Loucy (cell line): Measurements from ENCODE around the gene FAM20C.

Experiments used
- H2AFZ ChIP-seq: fragments of 200-600 bp; sonication (generic); 2 replicates; pipeline ENCODE4 v1.6.0; 2016; ENCODE audit warnings: antibody characterized with exemption, mild to moderate bottlenecking, low read length, moderate library complexity
- H3F3A ChIP-seq: fragments of 200-600 bp; 2 replicates; pipeline ENCODE4 v1.6.0; 2016; ENCODE audit warnings: antibody characterized with exemption, low read depth, mild to moderate bottlenecking
- H3K27me3 ChIP-seq: fragments of 200-600 bp; sonication (generic); 2 replicates; pipeline ENCODE4 v1.6.1; 2014; ENCODE audit warnings: low read length, mild to moderate bottlenecking; ENCODE audit not compliant: insufficient read depth, poor library complexity, severe bottlenecking
- H3K36me3 ChIP-seq: fragments of 200-600 bp; sonication (generic); 2 replicates; pipeline ENCODE4 v1.6.1; 2016; ENCODE audit warnings: low read length; ENCODE audit not compliant: insufficient read depth
- H3K4me1 ChIP-seq: fragments of 200-600 bp; sonication (generic); 2 replicates; pipeline ENCODE4 v1.5.1; 2014; ENCODE audit warnings: low read length, mild to moderate bottlenecking; ENCODE audit not compliant: insufficient read depth, poor library complexity, severe bottlenecking
- H3K4me2 ChIP-seq: fragments of 200-600 bp; sonication (generic); 2 replicates; pipeline ENCODE4 v1.6.0; 2014; ENCODE audit warnings: antibody characterized with exemption, low read length, low read depth, mild to moderate bottlenecking; ENCODE audit not compliant: poor library complexity, severe bottlenecking
- H3K4me3 ChIP-seq: fragments of 200-600 bp; sonication (generic); 2 replicates; pipeline ENCODE4 v1.5.1; 2014; ENCODE audit warnings: low read length, mild to moderate bottlenecking, mixed read lengths; ENCODE audit not compliant: poor library complexity, severe bottlenecking
- H3K79me2 ChIP-seq: fragments of 200-600 bp; sonication (generic); 2 replicates; pipeline ENCODE4 v1.6.1; 2014; ENCODE audit warnings: low read length; ENCODE audit not compliant: insufficient read depth
- H3K9ac ChIP-seq: fragments of 200-600 bp; sonication (generic); 2 replicates; pipeline ENCODE4 v1.6.0; 2014; ENCODE audit warnings: mild to moderate bottlenecking, low read depth, low read length, moderate library complexity; ENCODE audit not compliant: poor library complexity, severe bottlenecking
- H3K9me2 ChIP-seq: fragments of 200-600 bp; sonication (generic); replicated peaks from 2 replicates; pipeline ENCODE4 v1.6.1; 2016; ENCODE audit warnings: low read depth, low read length, mixed read lengths
- H3K9me3 ChIP-seq: fragments of 200-600 bp; sonication (generic); 2 replicates; pipeline ENCODE4 v1.6.1; 2014; ENCODE audit warnings: mild to moderate bottlenecking, antibody characterized with exemption, low read length, low read depth; ENCODE audit not compliant: insufficient read depth
- H4K20me1 ChIP-seq: fragments of 200-600 bp; sonication (generic); 2 replicates; pipeline ENCODE4 v1.6.0; 2014; ENCODE audit warnings: antibody characterized with exemption, low read length, mild to moderate bottlenecking; ENCODE audit not compliant: insufficient read depth, poor library complexity, severe bottlenecking
- EZH2phosphoT487 ChIP-seq: fragments of 200-600 bp; IDR thresholded peaks from 2 replicates; pipeline ENCODE4 v1.6.1; 2018; ENCODE audit warnings: antibody characterized with exemption, mild to moderate bottlenecking, moderate library complexity, borderline replicate concordance
- TF ChIP-seq, protein P1 (sequence below): fragments of 200-600 bp; sonication (generic); conservative IDR thresholded peaks from 2 replicates; pipeline ENCODE4 v1.5.1; 2014; ENCODE audit warnings: mild to moderate bottlenecking, antibody characterized with exemption, low read length

The FAM20C gene

DNA sequence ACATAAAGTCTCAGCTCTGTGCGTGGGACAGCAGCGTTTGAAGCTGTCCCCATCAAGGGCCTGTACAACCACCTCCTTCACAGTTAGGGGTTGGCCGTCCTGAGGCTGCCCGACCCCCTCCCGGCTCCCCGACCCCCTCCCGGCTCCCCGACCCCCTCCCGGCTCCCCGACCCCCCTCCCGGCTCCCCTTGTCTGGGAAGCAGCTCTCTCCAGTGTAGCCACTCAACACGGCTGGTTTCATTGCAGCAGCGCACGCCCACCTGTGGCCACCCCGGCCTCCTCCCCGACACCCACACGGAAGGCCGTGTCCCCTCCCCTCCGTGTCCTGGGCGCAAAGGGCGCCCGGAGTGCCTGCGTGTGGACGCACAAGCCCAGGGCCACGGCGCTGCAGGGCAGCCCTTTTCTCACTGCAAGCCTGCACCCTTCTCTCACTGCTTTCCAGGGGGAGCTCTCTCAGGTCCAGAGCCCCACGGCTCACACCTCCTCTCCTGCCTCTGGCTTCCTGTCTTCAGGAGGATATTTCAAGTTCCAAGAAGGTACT, 20.9 kb upstream of the FAM20C start:
- Histone ChIP-seq H3K27me3 (no peaks in the 10 kb centered on the region), H3K9me3 (peaks cover 5% of the 10 kb centered on the region; the same call in 1 of the 2 replicates), H3K4me3 (no peak overlapping the region), H3K4me2 (no peak overlapping the region), H3K36me3 (no peaks in the 10 kb centered on the region), H3K9ac (no peak overlapping the region), H2AFZ (no peak overlapping the region), H3K4me1 (no peaks in the 10 kb centered on the region), H3K79me2 (no peaks in the 10 kb centered on the region), H4K20me1 (no peaks in the 10 kb centered on the region), H3K9me2 (no peaks in the 10 kb centered on the region), H3F3A (no peaks in the 10 kb centered on the region)
- TF ChIP-seq, protein P1, sequence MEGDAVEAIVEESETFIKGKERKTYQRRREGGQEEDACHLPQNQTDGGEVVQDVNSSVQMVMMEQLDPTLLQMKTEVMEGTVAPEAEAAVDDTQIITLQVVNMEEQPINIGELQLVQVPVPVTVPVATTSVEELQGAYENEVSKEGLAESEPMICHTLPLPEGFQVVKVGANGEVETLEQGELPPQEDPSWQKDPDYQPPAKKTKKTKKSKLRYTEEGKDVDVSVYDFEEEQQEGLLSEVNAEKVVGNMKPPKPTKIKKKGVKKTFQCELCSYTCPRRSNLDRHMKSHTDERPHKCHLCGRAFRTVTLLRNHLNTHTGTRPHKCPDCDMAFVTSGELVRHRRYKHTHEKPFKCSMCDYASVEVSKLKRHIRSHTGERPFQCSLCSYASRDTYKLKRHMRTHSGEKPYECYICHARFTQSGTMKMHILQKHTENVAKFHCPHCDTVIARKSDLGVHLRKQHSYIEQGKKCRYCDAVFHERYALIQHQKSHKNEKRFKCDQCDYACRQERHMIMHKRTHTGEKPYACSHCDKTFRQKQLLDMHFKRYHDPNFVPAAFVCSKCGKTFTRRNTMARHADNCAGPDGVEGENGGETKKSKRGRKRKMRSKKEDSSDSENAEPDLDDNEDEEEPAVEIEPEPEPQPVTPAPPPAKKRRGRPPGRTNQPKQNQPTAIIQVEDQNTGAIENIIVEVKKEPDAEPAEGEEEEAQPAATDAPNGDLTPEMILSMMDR = no peak
- TF ChIP-seq EZH2phosphoT487 = no peak

- Histone ChIP-seq H2AFZ (no peak overlapping the region), H3K27me3 (no peaks in the 10 kb centered on the region), H4K20me1 (no peaks in the 10 kb centered on the region), H3K9ac (no peak overlapping the region), H3K36me3 (no peaks in the 10 kb centered on the region), H3K4me1 (no peaks in the 10 kb centered on the region), H3K79me2 (no peaks in the 10 kb centered on the region), H3K4me2 (no peak overlapping the region), H3K9me3 (peaks cover 5% of the 10 kb centered on the region; the same call in 1 of the 2 replicates), H3F3A (no peaks in the 10 kb centered on the region), H3K9me2 (no peaks in the 10 kb centered on the region), H3K4me3 (no peak overlapping the region)
- TF ChIP-seq EZH2phosphoT487 = no peak
- TF ChIP-seq, protein P1 = no peak
Observed at GRCh38 chr7:171912-172515, 20.4 kb upstream of the FAM20C start.

DNA sequence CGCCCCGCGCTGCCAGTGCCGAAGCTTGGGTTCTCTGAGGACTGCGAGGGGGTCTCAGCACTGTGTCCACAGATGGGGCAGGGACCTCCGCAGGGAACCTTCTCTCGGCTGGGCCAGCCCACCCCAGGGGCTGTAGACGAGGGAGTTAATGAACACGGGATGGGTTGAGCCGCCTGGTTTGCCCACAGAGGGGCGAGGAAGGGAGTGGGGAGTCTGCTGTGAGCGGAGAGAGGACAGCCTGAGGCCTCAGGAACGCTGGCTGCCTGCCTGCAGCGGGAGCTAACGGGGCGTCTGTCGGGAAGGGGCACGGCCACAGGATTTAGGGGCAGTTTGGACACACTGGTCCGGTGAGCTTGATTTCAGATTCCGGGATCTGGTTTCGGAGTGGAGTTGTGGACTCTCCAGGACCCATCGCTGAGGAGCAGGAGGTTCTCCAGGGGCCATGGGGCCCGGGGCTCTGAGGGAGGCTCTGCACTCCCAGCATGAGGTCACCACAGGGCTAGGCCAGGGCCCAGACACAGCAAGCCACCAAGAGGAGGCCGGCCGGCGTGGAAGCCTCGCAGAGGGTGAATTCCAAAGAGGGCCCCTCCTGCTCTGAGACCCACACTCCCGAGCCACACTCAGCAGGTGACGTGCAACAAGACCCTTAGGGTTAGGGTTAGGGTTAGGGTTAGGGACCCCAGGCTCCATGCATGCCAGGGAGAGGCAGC, 19.0 kb upstream of the FAM20C start:
- H3K9me2 ChIP-seq = no peaks in the 10 kb centered on the region
- H2AFZ ChIP-seq = no peak overlapping the region
- H3F3A ChIP-seq = no peaks in the 10 kb centered on the region
- H3K79me2 ChIP-seq = no peaks in the 10 kb centered on the region
- no peaks in the 10 kb centered on the region for H3K4me1 ChIP-seq
- no peak overlapping the region for H3K4me3 ChIP-seq
- H3K4me2 ChIP-seq = no peak overlapping the region
- H3K9ac ChIP-seq = no peak overlapping the region
- no peaks in the 10 kb centered on the region for H3K36me3 ChIP-seq
- H3K27me3 ChIP-seq = no peaks in the 10 kb centered on the region
- no peak for TF ChIP-seq EZH2phosphoT487
- TF ChIP-seq, protein P1 = no peak
- H3K9me3 ChIP-seq = no peaks in the 10 kb centered on the region; the same call in 1 of the 2 replicates
- H4K20me1 ChIP-seq = no peaks in the 10 kb centered on the region
